BE2C (cell line): ENCODE data around the gene RAB6B.

Experiments
- DNase-seq: peaks from one replicate; pipeline ENCODE4 v3.0.0-alpha.2; 2020
- H3K27me3 ChIP-seq: fragments of 250-450 bp; sonication (Bioruptor Pico); 2 replicates; pipeline ENCODE4 v1.5.1; 2020; ENCODE audit warnings: mild to moderate bottlenecking
- H3K36me3 ChIP-seq: fragments of 250-450 bp; sonication (Bioruptor Pico); 2 replicates; pipeline ENCODE4 v1.5.1; 2020; ENCODE audit warnings: mild to moderate bottlenecking
- H3K4me1 ChIP-seq: fragments of 250-450 bp; sonication (Bioruptor Pico); 2 replicates; pipeline ENCODE4 v1.5.1; 2020
- H3K4me3 ChIP-seq: 2 replicates; pipeline ENCODE4 v1.5.1; 2011; ENCODE audit warnings: low read depth, low read length
- H3K9me3 ChIP-seq: fragments of 250-450 bp; sonication (Bioruptor Pico); 2 replicates; pipeline ENCODE4 v1.5.1; 2020
- CTCF ChIP-seq: IDR thresholded peaks from 2 replicates; pipeline ENCODE4 v1.5.1; 2012; ENCODE audit warnings: mild to moderate bottlenecking, low read depth, low read length

The RAB6B gene

GRCh38 chr3:133828576-133829309 is 66.9 kb downstream of the RAB6B start:
- TF ChIP-seq CTCF, result no peak
- DNase-seq, result peak; percentile 34

DNA sequence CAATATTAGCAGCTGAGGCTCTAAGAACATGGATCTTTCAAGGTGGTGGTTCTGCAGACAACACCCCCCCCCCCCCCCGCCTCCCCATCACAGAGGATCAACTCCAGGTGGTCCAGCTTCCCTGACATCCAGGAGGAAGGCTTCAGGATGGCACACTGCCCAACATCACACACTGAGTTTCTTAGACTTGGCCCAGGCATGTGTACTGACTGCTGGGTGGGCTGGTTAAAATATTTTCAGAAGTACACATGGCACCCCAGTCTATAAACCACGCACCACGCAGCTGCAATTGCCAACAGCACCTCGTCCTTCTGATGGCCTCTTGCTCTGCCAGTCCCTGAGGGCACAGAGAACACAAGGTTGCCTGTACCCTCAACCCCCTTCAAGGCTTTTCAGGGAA is 68.0 kb downstream of the RAB6B start:
- Histone ChIP-seq H3K27me3 (no peaks in the 10 kb centered on the region), H3K4me1 (no peaks in the 10 kb centered on the region), H3K4me3 (no peak overlapping the region), H3K9me3 (no peaks in the 10 kb centered on the region), H3K36me3 (peaks cover 12% of the 10 kb centered on the region)
- TF ChIP-seq CTCF, result no peak
- no peak for DNase-seq

More at GRCh38 chr3:133828576-133829309, 66.9 kb downstream of the RAB6B start:
- Histone ChIP-seq H3K36me3 (peaks cover 7% of the 10 kb centered on the region), H3K9me3 (no peaks in the 10 kb centered on the region), H3K27me3 (no peaks in the 10 kb centered on the region), H3K4me1 (no peaks in the 10 kb centered on the region), H3K4me3 (no peak overlapping the region)

DNA sequence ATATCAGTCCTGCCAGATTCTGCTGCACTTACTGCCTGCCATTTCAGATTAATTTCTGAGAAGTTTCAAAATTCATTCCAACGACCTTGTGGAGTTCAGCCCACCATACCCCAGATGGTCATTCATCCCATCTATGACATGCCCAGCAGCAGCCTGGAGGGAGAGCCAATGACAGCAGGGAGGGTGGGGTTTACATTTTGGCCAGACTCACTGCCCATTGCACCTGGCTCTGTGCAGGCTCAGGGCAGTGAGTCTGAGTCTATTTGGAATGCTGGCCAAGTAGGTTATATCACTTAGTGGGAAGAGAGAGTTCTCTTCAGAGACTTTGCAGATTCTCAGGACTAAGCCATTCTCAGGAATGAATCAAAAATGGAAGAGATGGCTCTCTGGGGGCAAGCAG is 68.5 kb downstream of the RAB6B start:
- peaks cover 18% of the 10 kb centered on the region for H3K36me3 ChIP-seq
- TF ChIP-seq CTCF, result no peak
- H3K27me3 ChIP-seq, result no peaks in the 10 kb centered on the region
- DNase-seq, result no peak
- no peak overlapping the region for H3K4me3 ChIP-seq
- H3K9me3 ChIP-seq, result no peaks in the 10 kb centered on the region
- no peaks in the 10 kb centered on the region for H3K4me1 ChIP-seq

DNA sequence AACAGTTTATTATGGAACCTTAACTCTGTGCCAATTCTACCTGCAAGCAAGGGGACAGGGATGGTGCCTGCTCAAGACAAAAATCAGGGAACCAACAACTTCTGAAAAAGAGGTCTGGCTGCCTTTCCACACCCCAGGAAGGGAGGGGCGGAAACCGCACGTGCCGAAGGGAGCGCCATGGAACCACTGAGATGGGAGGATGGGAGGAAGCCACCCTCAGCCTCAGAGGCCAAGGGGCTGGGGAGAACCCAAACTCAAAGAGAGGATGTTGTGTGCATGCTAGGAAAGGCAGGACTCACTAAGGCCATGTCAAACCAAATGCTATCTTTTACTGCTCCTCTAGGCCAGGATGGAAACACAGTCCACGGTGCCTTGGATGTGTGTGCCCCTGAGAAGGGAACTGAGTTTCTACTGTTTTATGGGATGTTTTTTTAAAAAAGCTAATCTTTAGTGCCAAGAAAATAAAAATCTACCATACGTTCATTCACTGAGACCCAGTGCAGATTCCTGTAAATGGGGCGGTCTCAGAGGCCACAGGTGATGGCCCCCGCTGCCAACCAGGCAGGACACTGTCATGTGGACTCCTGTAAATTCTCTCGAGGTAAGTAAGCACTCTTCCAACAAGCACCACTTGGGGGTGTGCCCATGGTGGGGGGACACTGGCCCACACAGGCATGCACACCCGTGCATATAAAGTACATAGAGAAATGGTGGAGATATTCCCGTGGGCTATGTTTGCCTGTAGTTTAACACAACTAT is 69.5 kb downstream of the RAB6B start:
- no peak for TF ChIP-seq CTCF
- peaks cover 27% of the 10 kb centered on the region for H3K36me3 ChIP-seq
- DNase-seq, result no peak
- no peaks in the 10 kb centered on the region for H3K27me3 ChIP-seq
- H3K4me1 ChIP-seq, result no peaks in the 10 kb centered on the region; the same call in 1 of the 2 replicates
- no peak overlapping the region for H3K4me3 ChIP-seq
- no peaks in the 10 kb centered on the region for H3K9me3 ChIP-seq

DNA sequence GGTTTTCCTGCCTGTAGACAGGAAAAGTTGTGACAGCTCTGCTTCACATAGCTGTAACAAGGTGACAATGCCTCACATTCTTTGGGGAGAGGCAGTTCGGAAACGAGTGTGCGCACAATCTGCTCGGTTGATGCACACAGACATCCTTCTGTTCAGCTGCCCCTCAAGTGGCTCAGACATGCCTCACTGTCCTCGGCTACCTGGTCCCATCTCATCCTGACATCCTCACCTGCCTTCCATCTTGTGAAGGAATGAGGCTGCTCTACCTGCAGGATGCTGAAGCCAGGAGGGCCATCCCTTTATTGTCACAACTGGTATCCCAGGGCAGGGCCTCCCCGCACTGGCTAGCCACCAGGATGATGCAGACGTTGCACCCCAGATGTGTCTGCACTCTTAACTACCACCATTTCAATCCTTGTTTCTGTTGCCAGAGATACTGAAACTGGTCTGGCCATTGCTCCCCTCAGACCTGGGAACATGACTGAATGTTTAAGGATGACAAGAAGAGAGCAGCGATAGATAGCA is 70.7 kb downstream of the RAB6B start:
- Histone ChIP-seq H3K4me1 (no peaks in the 10 kb centered on the region; the same call in 1 of the 2 replicates), H3K36me3 (peaks cover 39% of the 10 kb centered on the region), H3K27me3 (no peaks in the 10 kb centered on the region), H3K4me3 (no peak overlapping the region), H3K9me3 (no peaks in the 10 kb centered on the region)
- no peak for TF ChIP-seq CTCF
- DNase-seq, result no peak
